DOHH2 (cell line): ENCODE results near the gene GMEB2.

ENCODE experiments used
- CTCF ChIP-seq: fragments of 200-600 bp; sonication (generic); IDR thresholded peaks from one replicate; pipeline ENCODE4 v1.5.1; 2014; ENCODE audit warnings: antibody characterized with exemption, mild to moderate bottlenecking, low read depth, low read length; ENCODE audit not compliant: poor library complexity, severe bottlenecking
- EZH2phosphoT487 ChIP-seq: fragments of 200-600 bp; sonication (generic); IDR thresholded peaks from 2 replicates; pipeline ENCODE4 v1.6.1; 2017; ENCODE audit warnings: borderline replicate concordance, mild to moderate bottlenecking, antibody characterized with exemption, low read length, moderate library complexity, mixed read lengths

- TF ChIP-seq CTCF = no peak
- no peak for TF ChIP-seq EZH2phosphoT487
Measured at GRCh38 chr20:63602321-63602720, 24.6 kb downstream of the GMEB2 start.
